Activated naive CD4-positive, alpha-beta T cell (primary cell): Measurements from ENCODE around the gene BIK.
A peak's percentile ranks its signal among the peaks of the same experiment; 100 is the strongest.
"Not testable (repeated sequence)": the region's sequence is repeated elsewhere in the genome, so short reads cannot be mapped to it uniquely, and the experiment has no call there.

Experiments
- DNase-seq, 4 experiments: peaks; one replicate each; lab custom pipeline; 2025; lab: John Stamatoyannopoulos, UW

BIK gene

GRCh38 chr22:43110444-43110926, at the start of gene BIK:
Gene BIK (plus strand): TSS chr22:43110750. CDS start chr22:43124023, 13,273 bp downstream.
- DNase-seq, result peak in 2 of 4 experiments; percentile 13 to 38

- DNase-seq, result no peak
Measured at GRCh38 chr22:43066134-43066533, 44.4 kb upstream of the BIK start.

- no peak for DNase-seq
Measured at GRCh38 chr22:43066844-43067385, 43.6 kb upstream of the BIK start.

GRCh38 chr22:43077121-43077877, 33.3 kb upstream of the BIK start:
- no peak for DNase-seq

GRCh38 chr22:43078522-43078921, 32.0 kb upstream of the BIK start:
- no peak for DNase-seq

GRCh38 chr22:43079742-43080141, 30.8 kb upstream of the BIK start:
- DNase-seq, result no peak

GRCh38 chr22:43080616-43081015, 29.9 kb upstream of the BIK start:
- no peak for DNase-seq

GRCh38 chr22:43081968-43082367, 28.6 kb upstream of the BIK start:
- no peak for DNase-seq

- no peak for DNase-seq
Measured at GRCh38 chr22:43085658-43086606, 24.6 kb upstream of the BIK start.

GRCh38 chr22:43088627-43088983, 21.9 kb upstream of the BIK start:
- DNase-seq, result no peak

GRCh38 chr22:43088984-43089717, 21.4 kb upstream of the BIK start, which contains the start of gene TTLL1:
Gene TTLL1 (minus strand): TSS chr22:43089391. CDS start chr22:43075586, 13,805 bp downstream.
- DNase-seq, result peak; percentile 66 to 87 (median 73)

- DNase-seq, result peak in 1 of 4 experiments; percentile 3
Measured at GRCh38 chr22:43090130-43090789, 20.3 kb upstream of the BIK start.

GRCh38 chr22:43092085-43092484, 18.5 kb upstream of the BIK start:
- no peak for DNase-seq

GRCh38 chr22:43094085-43094484, 16.5 kb upstream of the BIK start:
- no peak for DNase-seq

- DNase-seq, result no peak
Measured at GRCh38 chr22:43094551-43094950, 16.0 kb upstream of the BIK start.

GRCh38 chr22:43096420-43096819, 14.1 kb upstream of the BIK start:
- DNase-seq, result no peak

- no peak for DNase-seq
Measured at GRCh38 chr22:43098356-43098755, 12.2 kb upstream of the BIK start.

- DNase-seq, result no peak
Measured at GRCh38 chr22:43099095-43099494, 11.5 kb upstream of the BIK start.

- DNase-seq, result no peak
Measured at GRCh38 chr22:43100225-43100624, 10.3 kb upstream of the BIK start.

GRCh38 chr22:43101306-43101705, 9.2 kb upstream of the BIK start:
- no peak for DNase-seq

GRCh38 chr22:43104056-43104625, 6.4 kb upstream of the BIK start:
- not testable (repeated sequence) for DNase-seq
